HCT116 (cell line): ENCODE measurements around the gene PRDX6. TPM values are rescaled to one million over a fixed set of nuclear protein-coding genes. Genes with fewer than 3 reads are reported as not detected.

ENCODE experiments used
- ATAC-seq: fragments of 200-7000 bp; cut with Tn5 transposase; 2 replicates; pipeline ENCODE4 v1.9.1; 2020; ENCODE audit warnings: mild to moderate bottlenecking, moderate library complexity
- BruUV-seq: library from RNA; stranded (reverse); fragments of 400-500 nt; replicated peaks from 2 replicates; lab custom pipeline; 2021; lab: Mats Ljungman, UMichigan
- CTCF ChIA-PET: fragments of 300-600 bp; sonication (Branson Sonifier 250); formaldehyde crosslinking; loops from one replicate; lab custom pipeline; 2021; ENCODE audit warnings: antibody characterized with exemption; lab: Charles Lee
- POLR2A ChIA-PET: fragments of 300-600, 350-600 bp; sonication (Branson Sonifier 250); formaldehyde crosslinking; loops from one replicate; lab custom pipeline; 2021; ENCODE audit warnings: antibody characterized with exemption; lab: Charles Lee
- RAD21 ChIA-PET, 2 experiments: fragments of 300-600 bp; sonication (Branson Sonifier 250); formaldehyde crosslinking; loops; one replicate each; lab custom pipeline; 2023; ENCODE audit warnings: low total read pairs in 2 of 2; ENCODE audit not compliant: uncharacterized antibody in 2 of 2, unreplicated experiment in 2 of 2, low non-redundant PET in 1 of 2; lab: Charles Lee
- DNase-seq: peaks from one replicate; pipeline ENCODE4 v3.0.0-alpha.2; 2010; ENCODE audit warnings: low read depth, low spot score
- H2AFZ ChIP-seq: fragments of 200-600 bp; shearing (Covaris generic), sonication (generic); 2 replicates; pipeline ENCODE4 v1.6.1; 2017; ENCODE audit warnings: low read depth, mixed run types, mixed read lengths, antibody characterized with exemption, low read length; ENCODE audit not compliant: poor library complexity, severe bottlenecking
- H3K27ac ChIP-seq: 2 replicates; pipeline ENCODE4 v1.5.1; 2012; ENCODE audit warnings: low read depth, low read length
- H3K27me3 ChIP-seq: fragments of 200-600 bp; sonication (generic); 2 replicates; pipeline ENCODE4 v1.6.1; 2016; ENCODE audit warnings: mixed run types, low read length, mixed read lengths; ENCODE audit not compliant: insufficient read depth
- H3K36me3 ChIP-seq, 2 experiments: fragments of 200-500 bp in 1 of 2; fragments of 200-600 bp in 1 of 2; sonication (Bioruptor generic) in 1 of 2; sonication (generic) in 1 of 2; 2 replicates each; pipeline versions ENCODE4 v1.5.1 to v1.6.1; 2014 to 2016; ENCODE audit warnings: low read length in 2 of 2, inconsistent platforms in 1 of 2, mixed read lengths in 1 of 2, mixed run types in 1 of 2; ENCODE audit not compliant: insufficient read depth in 2 of 2, control insufficient read depth in 1 of 2
- H3K4me1 ChIP-seq, 2 experiments: fragments of 200-600 bp in 1 of 2; sonication (generic) in 1 of 2; 2 replicates each; pipeline versions ENCODE4 v1.5.1 to v1.6.1; 2012 to 2017; ENCODE audit warnings: low read length in 2 of 2, inconsistent platforms in 1 of 2, mild to moderate bottlenecking in 1 of 2, mixed read lengths in 1 of 2, mixed run types in 1 of 2, moderate library complexity in 1 of 2; ENCODE audit not compliant: insufficient read depth in 2 of 2, control insufficient read depth in 1 of 2
- H3K4me2 ChIP-seq: fragments of 200-600 bp; sonication (generic); 2 replicates; pipeline ENCODE4 v1.6.1; 2017; ENCODE audit warnings: mixed run types, low read length, mixed read lengths
- H3K4me3 ChIP-seq, 2 experiments: fragments of 200-600 bp in 1 of 2; sonication (generic) in 1 of 2; replicated peaks in 1 of 2; 2 replicates each; pipeline ENCODE4 v1.5.1; 2011 to 2016; ENCODE audit warnings: low read length in 2 of 2, control low read depth in 1 of 2, low read depth in 1 of 2, mild to moderate bottlenecking in 1 of 2, mixed read lengths in 1 of 2, mixed run types in 1 of 2
- H3K79me2 ChIP-seq: fragments of 200-600 bp; sonication (generic); 2 replicates; pipeline ENCODE4 v1.6.1; 2017; ENCODE audit warnings: mild to moderate bottlenecking, mixed run types, low read length, moderate library complexity, mixed read lengths; ENCODE audit not compliant: insufficient read depth
- H3K9ac ChIP-seq: fragments of 200-600 bp; sonication (generic); 2 replicates; pipeline ENCODE4 v1.6.1; 2016; ENCODE audit warnings: low read length, mixed read lengths
- H3K9me2 ChIP-seq: fragments of 200-600 bp; sonication (generic), shearing (Covaris generic); 2 replicates; pipeline ENCODE4 v1.6.1; 2017; ENCODE audit warnings: mixed run types, mild to moderate bottlenecking, moderate library complexity; ENCODE audit not compliant: insufficient read depth
- H3K9me3 ChIP-seq, 2 experiments: fragments of 200-500 bp in 1 of 2; fragments of 200-600 bp in 1 of 2; sonication (Bioruptor generic) in 1 of 2; sonication (generic) in 1 of 2; 2 replicates each; pipeline ENCODE4 v1.6.1; 2014 to 2017; ENCODE audit warnings: low read length in 2 of 2, mixed read lengths in 2 of 2, inconsistent platforms in 1 of 2, low read depth in 1 of 2, mild to moderate bottlenecking in 1 of 2, mixed run types in 1 of 2, moderate library complexity in 1 of 2; ENCODE audit not compliant: control insufficient read depth in 1 of 2, insufficient read depth in 1 of 2
- H4K20me1 ChIP-seq: fragments of 200-600 bp; sonication (generic), shearing (Covaris generic); 2 replicates; pipeline ENCODE4 v1.6.1; 2017; ENCODE audit warnings: mixed run types, mild to moderate bottlenecking, moderate library complexity; ENCODE audit not compliant: insufficient read depth
- CBX3 ChIP-seq: IDR thresholded peaks from 2 replicates; pipeline ENCODE4 v1.6.1; 2012; ENCODE audit warnings: low read depth
- EGR1 ChIP-seq: IDR thresholded peaks from 2 replicates; pipeline ENCODE4 v1.6.1; 2012; ENCODE audit warnings: low read depth
- EZH2 ChIP-seq: fragments of 200-600 bp; sonication (generic); IDR thresholded peaks from 2 replicates; pipeline ENCODE4 v1.6.1; 2017; ENCODE audit warnings: antibody characterized with exemption, mixed run types
- EZH2phosphoT487 ChIP-seq: fragments of 200-600 bp; IDR thresholded peaks from 2 replicates; pipeline ENCODE4 v1.6.1; 2018; ENCODE audit warnings: antibody characterized with exemption, borderline replicate concordance
- FOSL1 ChIP-seq: IDR thresholded peaks from 2 replicates; pipeline ENCODE4 v1.6.1; 2012; ENCODE audit warnings: low read depth
- MAX ChIP-seq: IDR thresholded peaks from 2 replicates; pipeline ENCODE4 v1.6.1; 2012
- POLR2A ChIP-seq: IDR thresholded peaks from 2 replicates; pipeline ENCODE4 v1.7.0; 2011; ENCODE audit warnings: borderline replicate concordance; ENCODE audit not compliant: insufficient read depth, insufficient read length; ENCODE audit errors: extremely low read depth
- RAD21 ChIP-seq: IDR thresholded peaks from 2 replicates; pipeline ENCODE4 v1.6.1; 2012; ENCODE audit warnings: low read depth, mild to moderate bottlenecking
- SP1 ChIP-seq: IDR thresholded peaks from 2 replicates; pipeline ENCODE4 v1.6.1; 2012; ENCODE audit warnings: low read depth
- SRF ChIP-seq: IDR thresholded peaks from 2 replicates; pipeline ENCODE4 v1.6.1; 2012; ENCODE audit warnings: low read depth
- YY1 ChIP-seq: IDR thresholded peaks from 2 replicates; pipeline ENCODE4 v1.6.1; 2011; ENCODE audit warnings: low read length, low read depth, moderate library complexity, mild to moderate bottlenecking; ENCODE audit not compliant: insufficient replicate concordance; ENCODE audit errors: extremely low read depth
- ZFX ChIP-seq: fragments of 450-650 bp; IDR thresholded peaks from 2 replicates; pipeline ENCODE4 v1.6.1; 2017
- intact Hi-C: fragments of 100-400 bp; cut with micrococcal nuclease; formaldehyde crosslinking; loops from 2 replicates; pipeline ENCODE4 v1.10.0; 2022
- total RNA-seq: library from RNA; stranded (reverse); gene quantifications from one replicate; pipeline ENCODE4 v1.2.1, GENCODE V29; 2021; ENCODE audit not compliant: unreplicated experiment

The PRDX6 gene
- total RNA-seq, 1 experiment from 2014 or later: 286 TPM

GRCh38 chr1:173482683-173483082 lies 5.5 kb downstream of the PRDX6 start:
- ChIA-PET CTCF (no interaction called here), POLR2A (no interaction called here), RAD21 (no interaction called here)
- H3K27me3 ChIP-seq: no peaks in the 10 kb centered on the region
- peaks cover 66 to 70% of the 10 kb centered on the region in 2 experiments for H3K36me3 ChIP-seq
- H3K27ac ChIP-seq: no peak overlapping the region
- H3K9me3 ChIP-seq: no peaks in the 10 kb centered on the region
- H3K9ac ChIP-seq: no peak overlapping the region
- H3K4me3 ChIP-seq: no peak overlapping the region
- intact Hi-C loops: no loop called here
- TF ChIP-seq FOSL1: no peak
- no peak for TF ChIP-seq SRF
- TF ChIP-seq MAX: no peak
- TF ChIP-seq EGR1: no peak
- TF ChIP-seq ZFX: no peak
- TF ChIP-seq YY1: no peak
- TF ChIP-seq EZH2phosphoT487: no peak
- TF ChIP-seq SP1: no peak
- no peak for TF ChIP-seq CBX3
- no peaks in the 10 kb centered on the region for H3K9me2 ChIP-seq
- ATAC-seq: no peak
- no peak for DNase-seq
- peaks cover 6 to 16% of the 10 kb centered on the region in 2 experiments; a peak in 2 of 4 replicates for H3K4me1 ChIP-seq
- no peak overlapping the region for H2AFZ ChIP-seq
- H3K4me2 ChIP-seq: no peak overlapping the region
- H3K79me2 ChIP-seq: peaks cover 56% of the 10 kb centered on the region
- H4K20me1 ChIP-seq: no peaks in the 10 kb centered on the region; the same call in 1 of the 2 replicates
- no TSS peak for BruUV-seq

DNA sequence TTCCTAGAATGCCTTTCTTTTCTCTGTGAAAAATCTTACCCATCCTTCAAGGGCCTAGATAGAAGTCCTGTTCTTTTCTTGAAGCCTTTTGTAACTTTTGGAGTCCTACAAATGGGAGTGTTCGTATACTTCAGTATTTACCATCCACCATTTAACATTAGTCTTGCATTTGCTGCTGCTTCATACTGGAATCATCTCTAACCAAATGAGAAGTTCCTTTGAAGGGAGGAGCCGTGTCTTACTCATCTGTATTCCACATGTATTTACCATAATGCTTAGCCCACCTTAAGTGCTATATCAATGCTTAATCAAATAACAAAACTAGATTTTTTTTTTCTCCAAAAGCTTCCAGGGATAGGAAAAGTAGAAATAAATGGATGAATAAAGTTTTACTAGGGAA lies 7.1 kb downstream of the PRDX6 start:
- POLR2A ChIA-PET: no interaction called here
- DNase-seq: no peak
- CTCF ChIA-PET: interaction anchor here (0.7 kb wide), 1 partner anchor 658 kb away, joined by 4 read pairs; no protein-coding TSS in a partner anchor

More for the DNA sequence above, 7.1 kb downstream of the PRDX6 start:
- RAD21 ChIA-PET: no interaction called here
- ATAC-seq: no peak
- TF ChIP-seq MAX (no peak), ZFX (no peak), SP1 (no peak), RAD21 (no peak), FOSL1 (no peak), SRF (no peak), EZH2 (no peak), POLR2A (no peak), YY1 (no peak)
- BruUV-seq: no TSS peak
- H3K4me2 ChIP-seq: no peak overlapping the region
- H3K27ac ChIP-seq: no peak overlapping the region
- no peaks in the 10 kb centered on the region; the same call in 1 of the 2 replicates for H4K20me1 ChIP-seq
- no peak overlapping the region for H3K9ac ChIP-seq
- H3K4me1 ChIP-seq: peaks cover 0 to 9% of the 10 kb centered on the region in 2 experiments; a peak in 1 of 4 replicates
- H3K4me3 ChIP-seq: no peak overlapping the region
- no peaks in the 10 kb centered on the region for H3K27me3 ChIP-seq
- H3K79me2 ChIP-seq: peaks cover 40% of the 10 kb centered on the region
- H3K9me2 ChIP-seq: no peaks in the 10 kb centered on the region
- intact Hi-C loops: no loop called here
- peaks cover 70 to 85% of the 10 kb centered on the region in 2 experiments for H3K36me3 ChIP-seq
- no peaks in the 10 kb centered on the region for H3K9me3 ChIP-seq
- H2AFZ ChIP-seq: no peak overlapping the region
